ENCODE data around the gene ALPK3.

- TF ChIP-seq, protein P1, sequence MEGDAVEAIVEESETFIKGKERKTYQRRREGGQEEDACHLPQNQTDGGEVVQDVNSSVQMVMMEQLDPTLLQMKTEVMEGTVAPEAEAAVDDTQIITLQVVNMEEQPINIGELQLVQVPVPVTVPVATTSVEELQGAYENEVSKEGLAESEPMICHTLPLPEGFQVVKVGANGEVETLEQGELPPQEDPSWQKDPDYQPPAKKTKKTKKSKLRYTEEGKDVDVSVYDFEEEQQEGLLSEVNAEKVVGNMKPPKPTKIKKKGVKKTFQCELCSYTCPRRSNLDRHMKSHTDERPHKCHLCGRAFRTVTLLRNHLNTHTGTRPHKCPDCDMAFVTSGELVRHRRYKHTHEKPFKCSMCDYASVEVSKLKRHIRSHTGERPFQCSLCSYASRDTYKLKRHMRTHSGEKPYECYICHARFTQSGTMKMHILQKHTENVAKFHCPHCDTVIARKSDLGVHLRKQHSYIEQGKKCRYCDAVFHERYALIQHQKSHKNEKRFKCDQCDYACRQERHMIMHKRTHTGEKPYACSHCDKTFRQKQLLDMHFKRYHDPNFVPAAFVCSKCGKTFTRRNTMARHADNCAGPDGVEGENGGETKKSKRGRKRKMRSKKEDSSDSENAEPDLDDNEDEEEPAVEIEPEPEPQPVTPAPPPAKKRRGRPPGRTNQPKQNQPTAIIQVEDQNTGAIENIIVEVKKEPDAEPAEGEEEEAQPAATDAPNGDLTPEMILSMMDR (IDR thresholded peaks at IDR 0.05): no peak
- TF ChIP-seq POLR2AphosphoS5 (IDR thresholded peaks at IDR 0.05): no peak
Measured at GRCh38 chr15:84788500-84788899, 28.7 kb upstream of the ALPK3 start.

Data from stomach (tissue), 4 donors.